ENCODE measurements around the gene FCHO1.
A peak's percentile ranks its signal among the peaks of the same experiment; 100 is the strongest.

The FCHO1 gene

GRCh38 chr19:17751103-17751911 is at the start of gene FCHO1:
FCHO1 (plus strand) TSS chr19:17751477; CDS start chr19:17755165, 3,688 bp downstream.
- no peak for DNase-seq

- peak; percentile 13 for DNase-seq
Observed at GRCh38 chr19:17703824-17704463, 47.3 kb upstream of the FCHO1 start.

GRCh38 chr19:17706750-17707181 is 44.5 kb upstream of the FCHO1 start:
- DNase-seq: no peak

- no peak for DNase-seq
Observed at GRCh38 chr19:17711851-17712250, 39.4 kb upstream of the FCHO1 start.

GRCh38 chr19:17716309-17716929 is 34.9 kb upstream of the FCHO1 start:
- DNase-seq: no peak

GRCh38 chr19:17718550-17718946 is 32.7 kb upstream of the FCHO1 start:
- DNase-seq: no peak

- peak; percentile 2 for DNase-seq
Observed at GRCh38 chr19:17718947-17719711, 32.1 kb upstream of the FCHO1 start, which contains the start of gene MAP1S. MAP1S (plus strand) TSS chr19:17719480; CDS start chr19:17719503, 23 bp downstream.

GRCh38 chr19:17719730-17720400 is 31.4 kb upstream of the FCHO1 start:
- no peak for DNase-seq

GRCh38 chr19:17720440-17720839 is 30.8 kb upstream of the FCHO1 start:
- no peak for DNase-seq

GRCh38 chr19:17721111-17721628 is 30.1 kb upstream of the FCHO1 start:
- no peak for DNase-seq

- DNase-seq: no peak
Observed at GRCh38 chr19:17721821-17722220, 29.5 kb upstream of the FCHO1 start.

- no peak for DNase-seq
Observed at GRCh38 chr19:17722655-17723240, 28.5 kb upstream of the FCHO1 start.

GRCh38 chr19:17724655-17725054 is 26.6 kb upstream of the FCHO1 start:
- no peak for DNase-seq

- DNase-seq: no peak
Observed at GRCh38 chr19:17725422-17726078, 25.7 kb upstream of the FCHO1 start.

GRCh38 chr19:17726136-17726741 is 25.0 kb upstream of the FCHO1 start:
- DNase-seq: no peak

GRCh38 chr19:17726964-17727773 is 24.1 kb upstream of the FCHO1 start:
- DNase-seq: no peak

- DNase-seq: no peak
Observed at GRCh38 chr19:17727843-17728242, 23.4 kb upstream of the FCHO1 start.

GRCh38 chr19:17733127-17733526 is 18.1 kb upstream of the FCHO1 start:
- DNase-seq: no peak

- DNase-seq: no peak
Observed at GRCh38 chr19:17734146-17734545, 17.1 kb upstream of the FCHO1 start.

- no peak for DNase-seq
Observed at GRCh38 chr19:17735410-17735809, 15.9 kb upstream of the FCHO1 start.

Measured in NCI-H1694 (cell line).